ENCODE data around the gene GORASP1.

Gene GORASP1

GRCh38 chr3:39127269-39127907 is 20.0 kb upstream of the GORASP1 start:
- in situ Hi-C loops (cut with MboI; ENCODE audit: low pct_unique_long_range_greater_than_20kb, low sequenced_read_pairs): no loop called here

GRCh38 chr3:39126532-39127071 is 19.2 kb upstream of the GORASP1 start:
- in situ Hi-C loops (cut with MboI; ENCODE audit: low pct_unique_long_range_greater_than_20kb, low sequenced_read_pairs): no loop called here
- DNase-seq: peak; percentile 75

More at GRCh38 chr3:39127269-39127907, 20.0 kb upstream of the GORASP1 start:
- DNase-seq: no peak

- DNase-seq: no peak
- in situ Hi-C loops (cut with MboI; ENCODE audit: low pct_unique_long_range_greater_than_20kb, low sequenced_read_pairs): no loop called here
Observed at GRCh38 chr3:39125841-39126500, 18.5 kb upstream of the GORASP1 start.

- no peak for DNase-seq
- in situ Hi-C loops (cut with MboI; ENCODE audit: low pct_unique_long_range_greater_than_20kb, low sequenced_read_pairs): no loop called here
Observed at GRCh38 chr3:39124876-39125840, 17.7 kb upstream of the GORASP1 start.

- in situ Hi-C loops (cut with MboI; ENCODE audit: low pct_unique_long_range_greater_than_20kb, low sequenced_read_pairs): no loop called here
- DNase-seq: no peak
Observed at GRCh38 chr3:39122813-39123212, 15.4 kb upstream of the GORASP1 start.

- in situ Hi-C loops (cut with MboI; ENCODE audit: low pct_unique_long_range_greater_than_20kb, low sequenced_read_pairs): no loop called here
- DNase-seq: peak; percentile 71
Observed at GRCh38 chr3:39121621-39122020, 14.2 kb upstream of the GORASP1 start.

GRCh38 chr3:39118931-39119660 is 11.7 kb upstream of the GORASP1 start:
- DNase-seq: no peak
- in situ Hi-C loops (cut with MboI; ENCODE audit: low pct_unique_long_range_greater_than_20kb, low sequenced_read_pairs): no loop called here

GRCh38 chr3:39118079-39118478 is 10.7 kb upstream of the GORASP1 start:
- in situ Hi-C loops (cut with MboI; ENCODE audit: low pct_unique_long_range_greater_than_20kb, low sequenced_read_pairs): no loop called here
- DNase-seq: peak; percentile 44

GRCh38 chr3:39115870-39116269 is 8.4 kb upstream of the GORASP1 start:
- in situ Hi-C loops (cut with MboI; ENCODE audit: low pct_unique_long_range_greater_than_20kb, low sequenced_read_pairs): no loop called here
- no peak for DNase-seq

GRCh38 chr3:39114456-39114855 is 7.0 kb upstream of the GORASP1 start:
- in situ Hi-C loops (cut with MboI; ENCODE audit: low pct_unique_long_range_greater_than_20kb, low sequenced_read_pairs): no loop called here

GRCh38 chr3:39113291-39113690 is 5.9 kb upstream of the GORASP1 start:
- DNase-seq: no peak
- in situ Hi-C loops (cut with MboI; ENCODE audit: low pct_unique_long_range_greater_than_20kb, low sequenced_read_pairs): no loop called here

More at GRCh38 chr3:39114456-39114855, 7.0 kb upstream of the GORASP1 start:
- no peak for DNase-seq

- in situ Hi-C loops (cut with MboI; ENCODE audit: low pct_unique_long_range_greater_than_20kb, low sequenced_read_pairs): no loop called here
- DNase-seq: no peak
Observed at GRCh38 chr3:39112535-39112934, 5.1 kb upstream of the GORASP1 start.

GRCh38 chr3:39112113-39112512 is 4.7 kb upstream of the GORASP1 start:
- DNase-seq: no peak
- in situ Hi-C loops (cut with MboI; ENCODE audit: low pct_unique_long_range_greater_than_20kb, low sequenced_read_pairs): no loop called here

GRCh38 chr3:39110041-39110639 is 2.7 kb upstream of the GORASP1 start:
- DNase-seq: no peak
- in situ Hi-C loops (cut with MboI; ENCODE audit: low pct_unique_long_range_greater_than_20kb, low sequenced_read_pairs): no loop called here

GRCh38 chr3:39109086-39109485 is 1.7 kb upstream of the GORASP1 start:
- in situ Hi-C loops (cut with MboI; ENCODE audit: low pct_unique_long_range_greater_than_20kb, low sequenced_read_pairs): no loop called here
- DNase-seq: no peak

GRCh38 chr3:39108200-39108710 is 828 bp upstream of the GORASP1 start:
- peak; percentile 20 for DNase-seq
- in situ Hi-C loops (cut with MboI; ENCODE audit: low pct_unique_long_range_greater_than_20kb, low sequenced_read_pairs): no loop called here

GRCh38 chr3:39106851-39107387 is 508 bp downstream of the GORASP1 start:
- DNase-seq: peak; percentile 28
- in situ Hi-C loops (cut with MboI; ENCODE audit: low pct_unique_long_range_greater_than_20kb, low sequenced_read_pairs): no loop called here

- in situ Hi-C loops (cut with MboI; ENCODE audit: low pct_unique_long_range_greater_than_20kb, low sequenced_read_pairs): no loop called here
- DNase-seq: peak; percentile 16
Observed at GRCh38 chr3:39106281-39106811, 1.1 kb downstream of the GORASP1 start.
